GM19193 (cell line): ENCODE measurements around the gene VPS13A.

ENCODE experiments used
- POLR2A ChIP-seq: IDR thresholded peaks from 4 replicates; pipeline ENCODE4 v1.6.1; 2011; ENCODE audit not compliant: insufficient read depth, insufficient read length; ENCODE audit errors: extremely low read depth

VPS13A gene

DNA sequence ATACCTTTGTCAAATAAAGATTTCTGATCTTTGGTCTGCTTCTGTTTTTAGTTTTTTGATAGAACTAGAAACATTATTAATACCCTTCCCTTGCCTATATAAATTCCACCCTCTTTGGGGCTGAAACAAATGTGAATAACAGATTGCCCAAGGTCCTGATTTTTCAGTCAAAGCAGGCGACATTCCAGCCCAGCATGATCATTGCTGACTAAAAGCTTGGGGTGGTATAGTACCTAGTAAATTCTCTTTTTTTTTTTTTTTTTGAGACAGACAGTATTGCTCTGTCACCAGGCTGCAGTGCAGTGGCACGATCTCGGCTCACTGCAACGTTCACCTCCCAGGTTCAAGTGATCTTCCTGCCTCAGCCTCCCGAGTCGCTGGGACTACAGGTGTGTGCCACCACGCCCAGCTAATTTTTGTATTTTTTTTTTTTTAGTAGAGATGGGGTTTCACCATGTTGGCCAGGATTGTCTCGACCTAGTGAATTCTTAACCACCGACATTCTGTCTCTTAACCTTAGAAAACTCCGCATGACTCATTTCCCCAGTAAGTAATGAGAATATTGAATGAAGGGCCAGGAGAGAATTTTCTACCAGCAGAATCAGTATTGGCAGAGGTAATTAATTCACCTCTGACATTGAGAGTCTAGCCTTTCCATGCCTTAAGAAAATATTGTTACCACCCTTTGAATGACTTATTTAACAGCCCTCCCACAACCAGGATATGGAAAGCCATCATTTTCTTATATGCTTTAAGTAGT lies 244.4 kb downstream of the VPS13A start:
- TF ChIP-seq POLR2A, result no peak

DNA sequence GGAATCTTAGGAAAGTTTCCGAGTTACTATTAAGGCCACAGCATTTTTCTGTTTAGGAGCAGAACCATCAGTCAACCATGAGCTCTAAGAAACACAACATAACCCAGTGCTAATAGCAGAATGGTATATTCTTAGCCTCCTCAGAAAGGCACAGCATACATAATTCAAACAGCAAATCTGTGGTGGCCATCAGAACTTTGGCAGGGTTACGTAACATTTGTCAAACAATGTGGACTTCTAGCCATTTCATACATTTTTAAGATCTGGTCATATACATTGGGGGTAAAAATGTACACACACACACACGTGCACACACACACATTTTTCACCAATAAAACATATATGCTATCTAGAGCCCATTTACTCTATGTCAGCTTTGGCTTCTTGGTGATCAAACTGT lies 245.6 kb downstream of the VPS13A start:
- TF ChIP-seq POLR2A, result no peak

DNA sequence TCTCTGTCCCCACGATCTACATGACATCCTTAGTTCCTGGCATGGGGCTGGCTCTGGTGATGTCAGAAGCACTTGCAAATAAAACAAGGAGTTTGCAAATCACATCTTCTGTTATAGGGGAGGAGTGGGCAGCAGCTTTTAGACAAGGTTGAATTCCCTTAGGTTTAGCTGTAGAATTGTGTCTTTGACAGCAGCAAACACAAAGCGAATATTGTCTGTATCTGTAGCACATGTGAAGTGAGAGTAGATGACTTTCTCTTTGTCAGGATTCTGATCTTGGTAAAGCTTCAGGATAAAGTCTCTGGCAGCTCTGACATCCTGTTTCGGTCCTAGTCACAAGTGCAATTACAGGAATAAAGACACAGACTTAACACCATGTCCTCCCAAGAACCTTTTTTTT lies 246.5 kb downstream of the VPS13A start:
- no peak for TF ChIP-seq POLR2A

DNA sequence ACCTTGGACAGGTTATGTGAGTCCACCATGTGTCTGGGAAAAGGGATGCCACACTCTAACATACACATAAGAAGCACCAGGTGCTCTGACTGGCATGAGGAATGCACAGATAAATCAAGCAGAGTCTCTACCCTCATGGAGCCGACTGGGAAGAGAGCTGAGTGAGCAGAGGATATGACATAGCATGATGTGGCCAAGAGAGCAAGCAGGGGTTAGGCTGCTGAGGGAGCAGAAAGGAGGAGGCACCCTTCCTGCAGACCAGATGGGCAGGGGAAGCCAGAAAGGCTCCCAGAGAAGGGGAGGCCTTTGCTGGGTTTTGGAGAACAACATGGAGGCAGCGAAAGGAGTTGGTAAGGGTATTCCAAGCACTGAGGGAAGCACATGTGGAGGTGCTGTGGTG lies 247.7 kb downstream of the VPS13A start:
- no peak for TF ChIP-seq POLR2A

DNA sequence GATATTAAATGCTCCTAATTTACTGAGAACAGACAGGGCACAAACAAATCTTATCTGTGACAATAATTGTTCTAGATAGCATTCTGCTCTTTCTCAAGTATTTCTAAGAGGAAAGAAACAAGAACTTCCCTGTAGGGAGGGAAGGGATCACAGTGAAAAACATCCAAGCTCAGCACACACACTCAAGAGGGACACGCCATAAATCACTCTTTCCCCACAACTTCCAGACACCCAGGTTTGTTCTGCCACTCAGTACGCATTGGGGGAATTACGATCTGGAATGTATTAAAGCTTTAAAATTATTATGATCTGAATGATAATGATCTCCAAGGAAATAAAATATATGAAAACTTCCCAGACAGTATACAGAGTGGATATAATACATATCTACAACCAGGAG lies 249.4 kb downstream of the VPS13A start:
- no peak for TF ChIP-seq POLR2A

DNA sequence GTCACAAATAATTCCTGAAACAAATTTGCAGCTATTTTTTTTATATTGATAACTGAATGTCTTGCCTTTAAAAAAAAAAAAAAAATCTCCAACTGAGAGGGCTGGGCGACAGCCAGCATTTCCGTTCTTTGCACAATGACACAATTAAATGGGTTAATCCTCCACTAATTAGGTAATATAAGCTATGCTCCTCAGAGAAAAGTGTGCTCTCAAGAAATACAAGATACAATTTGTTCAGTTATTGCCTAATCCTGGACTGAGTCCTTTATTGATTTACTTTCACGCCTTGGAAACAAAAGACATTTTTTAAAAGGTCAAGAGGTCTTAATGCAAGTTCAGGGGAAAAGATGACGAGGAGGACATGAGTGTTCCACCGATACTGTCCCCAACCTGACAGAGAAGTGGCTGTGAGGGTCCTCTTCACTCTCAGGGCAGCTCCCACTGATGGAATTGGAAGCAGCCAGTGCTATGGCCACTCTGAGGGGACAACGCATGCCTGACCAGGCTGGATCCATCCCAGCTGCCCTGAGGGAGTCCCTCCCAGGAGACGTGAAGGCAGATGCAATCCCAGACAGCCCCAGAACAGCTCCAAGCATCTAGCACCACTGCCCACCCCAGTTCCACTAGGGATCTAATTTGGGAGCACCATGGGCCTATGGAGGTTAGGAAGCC lies 250.1 kb downstream of the VPS13A start:
- TF ChIP-seq POLR2A, result no peak

DNA sequence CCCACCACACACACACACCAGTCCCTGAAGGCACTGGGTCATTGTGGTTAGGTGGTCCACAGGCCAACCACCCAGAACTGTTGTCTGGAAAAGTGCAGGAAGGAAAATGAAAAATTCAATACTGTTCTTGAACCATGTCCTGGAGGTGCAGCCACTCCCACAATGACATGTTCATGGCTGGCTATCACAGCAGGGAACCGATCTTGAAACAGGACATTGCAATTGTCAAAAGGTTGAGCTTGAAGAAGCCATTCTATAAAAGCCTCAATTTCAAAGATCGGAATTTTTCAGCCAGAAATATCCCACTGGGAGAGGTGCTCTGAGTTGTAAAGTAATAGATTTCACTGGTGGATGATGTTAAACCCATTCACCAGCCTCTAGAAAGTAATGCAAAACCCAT lies 252.6 kb downstream of the VPS13A start:
- no peak for TF ChIP-seq POLR2A

DNA sequence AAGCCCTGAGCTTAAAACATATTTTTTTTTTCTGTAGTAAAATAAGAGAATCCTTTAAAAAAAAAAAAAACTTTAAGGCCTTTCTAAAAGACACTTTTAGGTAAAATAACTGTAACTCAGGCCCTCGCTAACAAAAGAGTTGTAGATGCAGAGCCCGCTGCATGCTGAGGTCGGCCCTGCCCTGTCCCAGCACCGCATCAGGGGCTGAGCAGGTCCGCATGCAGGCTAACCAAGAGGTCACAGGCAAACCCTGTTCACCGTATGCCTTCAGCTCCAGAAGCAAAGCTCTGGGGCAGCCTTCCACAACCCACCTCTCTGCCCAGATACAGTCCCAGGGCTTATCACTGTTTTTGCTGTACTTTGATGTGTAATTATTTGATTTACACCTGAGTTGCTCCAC lies 254.7 kb downstream of the VPS13A start:
- TF ChIP-seq POLR2A, result no peak

DNA sequence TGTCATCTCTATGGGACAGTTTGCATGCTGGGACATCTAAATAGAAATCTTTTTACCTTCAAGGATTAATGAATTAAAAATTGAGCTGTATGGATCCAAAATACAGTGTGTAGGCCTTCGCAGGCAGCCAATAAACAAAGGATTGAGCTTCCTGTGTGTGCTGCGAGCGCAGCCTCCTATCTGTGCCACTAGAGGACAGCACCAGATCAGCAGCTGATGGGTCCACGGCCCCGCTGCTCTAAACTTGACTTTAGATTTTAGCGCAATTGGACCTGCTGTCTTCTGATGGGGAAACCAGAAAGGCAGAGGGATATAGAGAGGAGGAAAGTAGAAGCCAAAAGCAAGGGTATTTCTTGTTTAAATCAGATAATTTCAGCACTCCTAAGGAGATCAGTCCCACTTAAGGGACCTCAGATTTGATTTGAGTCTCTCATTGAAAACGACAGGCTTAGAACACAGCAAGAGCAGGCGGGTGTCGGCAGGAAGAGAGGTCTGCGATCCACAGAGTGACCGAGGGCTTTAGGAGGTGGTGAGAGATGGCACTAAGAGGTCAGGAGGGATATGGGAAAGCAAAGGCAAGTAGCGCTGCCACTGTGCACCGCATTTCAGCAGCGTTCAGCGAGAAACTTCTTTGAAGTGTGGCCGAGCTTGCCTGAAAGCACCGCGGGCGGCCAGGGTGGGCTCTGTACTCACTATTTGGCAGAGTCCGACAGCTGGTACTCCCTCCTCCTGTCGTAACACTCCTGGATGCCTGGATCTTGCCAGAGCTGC lies 256.5 kb downstream of the VPS13A start:
- TF ChIP-seq POLR2A, result no peak

DNA sequence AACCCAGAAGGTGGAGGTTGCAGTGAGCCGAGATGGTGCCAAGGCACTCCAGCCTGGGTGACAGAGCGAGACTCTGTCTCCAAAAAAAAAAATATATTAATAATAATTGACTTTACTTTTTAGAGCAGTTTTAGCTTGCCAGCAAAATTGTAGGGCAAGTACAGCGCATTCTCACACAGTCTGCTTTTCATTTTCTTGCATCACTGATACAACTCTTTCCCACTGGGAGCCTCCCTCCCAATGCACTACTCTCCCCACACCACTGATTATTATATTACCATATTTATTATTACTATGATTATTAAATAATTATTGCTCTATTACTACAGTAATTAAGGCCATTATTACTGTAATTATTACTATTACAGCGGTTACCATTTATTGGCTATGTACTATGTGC lies 257.9 kb downstream of the VPS13A start:
- TF ChIP-seq POLR2A, result no peak

DNA sequence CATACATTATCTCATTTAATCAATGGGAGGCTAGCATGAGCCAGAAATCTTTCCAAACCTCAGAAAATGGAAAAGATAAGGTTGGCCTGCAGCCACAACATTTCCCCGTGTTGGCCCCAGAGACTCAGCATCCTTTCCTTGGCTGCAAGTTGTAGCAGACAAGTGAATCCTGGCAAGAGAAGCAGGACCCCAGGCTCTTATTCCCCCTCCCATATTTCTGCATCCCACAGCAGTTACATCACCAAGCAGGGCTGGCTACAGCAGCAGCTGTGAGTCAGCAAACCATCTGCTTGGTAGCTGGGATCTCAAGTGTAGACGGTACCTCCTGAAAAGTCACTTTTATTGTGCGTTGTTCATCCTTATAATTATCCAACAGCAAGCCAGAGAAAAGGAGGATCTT lies 258.4 kb downstream of the VPS13A start:
- TF ChIP-seq POLR2A, result no peak

DNA sequence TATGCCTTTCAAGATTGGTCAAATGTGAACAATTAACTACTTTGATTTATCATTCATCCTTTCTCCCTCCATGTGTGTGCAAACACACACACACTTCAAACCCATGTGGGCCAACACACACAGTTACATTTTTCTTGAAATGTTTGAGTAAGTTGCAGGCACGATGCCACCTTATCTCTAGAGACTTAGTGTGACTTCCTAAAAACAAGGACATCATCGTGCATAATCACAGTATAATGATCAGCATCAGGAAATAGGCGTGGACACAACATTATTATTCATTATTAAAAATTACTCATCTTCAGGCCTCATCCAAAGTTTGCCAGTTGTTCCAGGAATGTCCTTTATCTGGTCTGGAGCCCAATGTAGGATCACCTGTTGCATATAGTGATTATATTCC lies 261.3 kb downstream of the VPS13A start:
- TF ChIP-seq POLR2A, result no peak

DNA sequence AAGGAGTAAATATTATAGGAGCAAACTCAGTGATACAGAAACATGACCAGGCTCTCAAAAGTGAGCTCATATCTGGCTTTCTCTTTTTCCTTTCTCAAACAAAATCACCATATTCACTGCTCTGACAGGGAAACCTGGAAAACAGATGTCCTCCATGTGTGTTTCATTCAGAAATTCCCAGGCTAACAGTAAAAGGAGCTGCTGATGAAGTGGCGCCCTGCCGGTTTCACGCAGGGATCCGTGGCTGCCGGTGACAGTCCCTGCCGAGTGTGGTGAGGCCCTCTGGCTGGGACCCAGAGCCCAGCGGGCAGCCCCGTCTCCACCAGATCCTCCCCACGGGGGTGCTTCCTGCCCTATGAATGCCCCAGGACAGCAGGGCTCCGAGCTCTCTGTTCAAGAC lies 262.7 kb downstream of the VPS13A start:
- TF ChIP-seq POLR2A, result no peak

DNA sequence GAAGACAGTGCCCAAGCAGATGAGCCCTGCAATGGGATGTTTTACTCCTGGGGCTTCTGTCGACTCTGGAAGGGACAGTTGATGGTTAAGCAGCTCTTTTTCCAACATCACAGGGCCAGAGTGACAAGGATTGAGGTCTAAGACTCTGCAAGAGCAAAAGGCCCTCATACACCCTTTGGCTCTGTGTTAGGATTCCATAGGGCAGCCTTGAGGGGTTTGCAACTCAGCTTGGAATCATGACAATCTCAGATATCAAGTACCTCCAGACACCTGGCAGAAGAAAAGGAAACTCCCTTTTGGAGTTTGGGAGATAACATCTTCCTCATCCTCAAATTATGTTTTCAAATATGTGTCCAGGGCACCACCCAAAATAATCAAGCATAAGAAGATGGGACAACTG lies 265.1 kb downstream of the VPS13A start:
- TF ChIP-seq POLR2A, result no peak

DNA sequence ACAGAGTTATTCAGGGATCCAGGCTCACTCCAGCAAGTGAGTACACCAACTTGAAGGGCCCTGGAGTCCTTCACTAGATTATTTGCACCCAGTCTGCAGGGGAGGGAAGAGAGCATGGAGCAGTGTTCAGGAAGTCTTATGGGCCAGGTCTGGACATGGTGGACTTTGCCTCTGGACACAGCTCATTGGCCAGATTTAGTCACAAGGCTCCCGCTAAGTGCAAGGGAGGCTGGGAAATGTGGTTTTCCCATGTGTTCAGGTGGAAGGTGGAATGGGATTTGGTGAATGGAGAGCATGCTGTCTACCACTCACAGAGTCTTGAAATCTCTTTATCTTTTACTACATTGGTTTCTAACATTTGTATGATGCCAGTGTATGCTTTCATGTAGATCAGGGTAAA lies 270.3 kb downstream of the VPS13A start:
- no peak for TF ChIP-seq POLR2A
